Epithelial cell of esophagus (primary cell): Measurements from ENCODE around the gene F8.

ENCODE experiments used
- DNase-seq: peaks from one replicate; pipeline ENCODE4 v3.0.0; 2010; ENCODE audit warnings: low read depth
- H3K4me3 ChIP-seq: 2 replicates; pipeline ENCODE4 v1.5.1; 2011; ENCODE audit warnings: mild to moderate bottlenecking, low read length, control low read depth
- CTCF ChIP-seq: IDR thresholded peaks from 2 replicates; pipeline ENCODE4 v1.5.1; 2011; ENCODE audit warnings: low read depth, mild to moderate bottlenecking, low read length, control low read depth, inconsistent platforms; ENCODE audit not compliant: insufficient read depth; ENCODE audit errors: missing control alignments

Gene F8

GRCh38 chrX:155022585-155022984 is at the start of gene F8:
Gene F8, minus strand, starts transcription at chrX:155022723. Its CDS starts 171 bp downstream, at chrX:155022552.
- TF ChIP-seq CTCF, result no peak
- DNase-seq, result no peak
- no peak within 1 kb of the TSS for H3K4me3 ChIP-seq

DNA sequence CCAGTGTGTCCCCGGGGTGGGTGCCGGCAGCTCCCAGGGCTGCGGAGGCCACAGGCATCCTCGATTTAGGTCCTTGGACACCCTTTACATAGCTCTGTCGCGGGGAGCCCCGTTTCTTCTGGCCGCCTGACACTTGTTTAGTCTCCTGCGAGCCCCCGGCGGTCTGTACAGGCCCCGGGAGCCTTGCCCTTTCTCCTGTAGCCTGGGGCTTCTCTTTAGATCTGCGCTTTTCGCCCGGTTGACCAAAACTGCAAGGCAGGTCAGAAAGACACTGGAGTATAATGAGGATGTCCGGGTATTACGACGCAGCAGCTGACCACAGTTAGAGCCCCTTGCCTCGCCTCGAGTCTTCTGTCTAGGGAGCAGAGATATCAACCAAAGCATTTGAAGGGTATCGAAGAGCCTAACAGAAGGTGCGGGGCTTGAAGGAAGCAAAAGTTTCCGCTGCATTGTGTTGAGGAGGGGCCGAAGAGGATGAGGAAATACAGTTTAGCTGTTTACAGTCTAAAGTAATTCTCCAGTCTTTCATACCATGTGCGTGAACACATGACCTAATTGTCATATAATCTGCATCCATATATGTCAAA is 49.3 kb upstream of the F8 start:
- TF ChIP-seq CTCF, result no peak
- no peak for DNase-seq

DNA sequence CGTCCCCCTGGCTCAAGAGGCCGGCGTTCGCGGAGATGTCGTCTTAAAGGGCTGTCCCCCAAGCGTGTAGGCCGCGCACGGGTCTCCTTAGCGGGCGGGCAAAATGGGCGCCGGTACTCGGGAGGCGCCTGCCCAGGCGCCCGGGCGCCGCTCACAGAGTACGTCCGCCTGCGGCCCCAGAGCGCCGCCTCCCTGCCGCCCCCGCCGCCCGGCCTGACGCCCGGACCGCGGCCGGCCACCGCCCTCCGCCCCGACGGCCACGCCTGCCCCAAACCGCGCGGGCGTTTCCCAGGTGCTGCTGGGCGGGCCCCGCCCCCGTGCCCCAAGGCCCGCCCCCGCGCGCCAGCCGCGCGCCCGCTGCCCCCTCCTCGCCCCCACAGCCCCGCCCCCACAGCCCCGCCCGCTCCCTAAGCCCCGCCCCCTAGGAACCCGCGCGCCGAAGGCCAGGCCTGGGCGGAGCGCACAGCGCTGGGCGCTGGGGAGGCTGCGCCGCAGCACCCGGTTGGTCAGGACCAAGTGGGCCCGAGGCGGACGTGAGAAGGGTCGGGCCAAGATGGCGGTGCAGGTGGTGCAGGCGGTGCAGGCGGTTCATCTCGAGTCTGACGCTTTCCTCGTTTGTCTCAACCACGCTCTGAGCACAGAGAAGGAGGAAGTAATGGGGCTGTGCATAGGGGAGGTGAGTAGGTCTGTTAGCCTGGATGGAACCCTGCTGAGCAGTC is 48.6 kb upstream of the F8 start, which contains the start of the genes BRCC3, CMC4 and MTCP1:
TSS of gene BRCC3 (plus strand) at position 534 of the 719 bp plus-strand sequence. CDS start at position 554, 20 bp downstream.
TSS of gene CMC4 (minus strand) at position 162 of the 719 bp plus-strand sequence. CDS start 7,113 bp downstream, outside the sequence.
TSS of gene MTCP1 (minus strand) at position 162 of the 719 bp plus-strand sequence. CDS start 5,126 bp downstream, outside the sequence.
- peak; percentile 81 for DNase-seq
- peak within 1 kb of the TSS; percentile 69 for H3K4me3 ChIP-seq
- TF ChIP-seq CTCF, result no peak

More for the DNA sequence above, 49.3 kb upstream of the F8 start:
- peak overlapping the region; percentile 69 for H3K4me3 ChIP-seq

DNA sequence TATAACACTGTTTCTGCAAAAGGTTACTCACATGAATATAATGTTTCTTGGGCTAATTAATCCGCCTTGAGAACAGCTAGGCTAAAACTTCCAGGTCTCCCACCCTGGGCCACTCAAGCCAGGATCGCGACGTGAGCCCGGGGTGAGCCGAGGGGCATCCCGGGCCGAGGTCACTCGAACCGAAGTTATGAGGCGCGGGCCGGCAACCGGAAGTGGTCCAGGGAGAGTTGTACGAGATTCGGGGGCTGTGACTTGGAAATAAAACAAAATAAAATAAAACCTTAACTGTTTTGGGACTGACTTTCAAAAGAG is 48.1 kb upstream of the F8 start:
- H3K4me3 ChIP-seq, result peak overlapping the region; percentile 63
- DNase-seq, result no peak
- TF ChIP-seq CTCF, result no peak

DNA sequence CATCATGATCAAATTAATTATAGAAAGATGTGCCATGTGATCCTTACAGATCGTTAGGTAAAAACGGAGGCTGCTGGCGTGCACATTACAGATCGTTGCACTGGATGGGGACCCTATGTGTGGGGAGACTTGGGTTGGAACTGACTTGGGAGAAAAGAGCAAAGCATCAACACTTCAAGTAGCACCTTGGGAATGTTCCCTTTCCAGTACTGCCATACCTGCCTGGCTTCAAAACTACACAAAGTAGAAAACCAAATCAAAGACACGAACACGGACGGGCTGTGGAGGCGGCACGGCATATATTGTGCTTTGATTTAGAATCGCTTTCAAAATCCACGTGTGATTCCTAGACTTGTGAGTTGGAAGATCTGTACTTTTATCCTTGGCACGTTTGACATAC is 47.5 kb upstream of the F8 start:
- H3K4me3 ChIP-seq, result peak overlapping the region; percentile 63
- TF ChIP-seq CTCF, result no peak
- DNase-seq, result no peak

GRCh38 chrX:155069414-155069813 is 46.9 kb upstream of the F8 start:
- TF ChIP-seq CTCF, result no peak
- peak overlapping the region; percentile 63 for H3K4me3 ChIP-seq
- no peak for DNase-seq
